ENCODE data around the gene PSME3. TPM values are rescaled to one million over a fixed set of nuclear protein-coding genes. Genes with fewer than 3 reads are reported as not detected.
A peak's percentile ranks its signal among the peaks of the same experiment; 100 is the strongest.

PSME3 gene
- total and polyA plus RNA-seq, 2 of the 13 experiments (the other 11 are each of a cell fraction or from before 2014, with no cell fraction given), result 66.3 to 135 TPM

- TF ChIP-seq ZNF12 (CRISPR knock-in tag; IDR thresholded peaks at IDR 0.05) (no peak), CENPBD1 (CRISPR knock-in tag; IDR thresholded peaks at IDR 0.05; ENCODE audit: borderline replicate concordance, low read depth) (0 out of 2 replicates have a peak, but pooled peaks have one; percentile 17), TEF (CRISPR knock-in tag; IDR thresholded peaks at IDR 0.05) (no peak), DMAP1 (CRISPR knock-in tag; IDR thresholded peaks at IDR 0.05) (0 out of 2 replicates have a peak, but pooled peaks have one; percentile 26), ZNF772 (CRISPR knock-in tag; IDR thresholded peaks at IDR 0.05) (no peak), ZNF724P (CRISPR knock-in tag; IDR thresholded peaks at IDR 0.05; ENCODE audit: borderline replicate concordance) (no peak), NR2C2 (CRISPR knock-in tag; IDR thresholded peaks at IDR 0.05; ENCODE audit: borderline replicate concordance) (no peak), ZBTB20 (CRISPR knock-in tag; IDR thresholded peaks at IDR 0.05; ENCODE audit: borderline replicate concordance, low read depth) (0 out of 2 replicates have a peak, but pooled peaks have one; percentile 52), CREB1 (IDR thresholded peaks at IDR 0.05) (no peak), CREB1 (CRISPR knock-in tag; IDR thresholded peaks at IDR 0.05) (peak; percentile 45; the same call in 1 of the 2 replicates), EZH2 (conservative IDR thresholded peaks at IDR 0.05; ENCODE audit: low read depth, low read length) (no peak), ZNF580 (CRISPR knock-in tag; IDR thresholded peaks at IDR 0.05; ENCODE audit: borderline replicate concordance, low read depth) (no peak), ZC3H4 (CRISPR knock-in tag; IDR thresholded peaks at IDR 0.05; ENCODE audit: borderline replicate concordance) (0 out of 2 replicates have a peak, but pooled peaks have one; percentile 62), XBP1 (CRISPR knock-in tag; IDR thresholded peaks at IDR 0.05) (no peak), MLLT10 (CRISPR knock-in tag; IDR thresholded peaks at IDR 0.05) (no peak), DMTF1 (CRISPR knock-in tag; IDR thresholded peaks at IDR 0.05) (no peak), ZNF407 (CRISPR knock-in tag; IDR thresholded peaks at IDR 0.05; ENCODE audit: not compliant biosample characterization) (no peak)
Measured at GRCh38 chr17:42797067-42798007, 35.9 kb upstream of the PSME3 start (continued).

Measured in HepG2 (cell line).